Skeletal muscle satellite cell (primary cell): ENCODE results near the gene CA10.

ENCODE experiments used
- H3K27me3 ChIP-seq: 2 replicates; pipeline ENCODE4 v1.7.0; 2013; ENCODE audit warnings: low read length; ENCODE audit not compliant: control insufficient read depth, insufficient read depth
- H3K36me3 ChIP-seq: 2 replicates; pipeline ENCODE4 v1.7.0; 2013; ENCODE audit warnings: mild to moderate bottlenecking, control low read depth, low read length; ENCODE audit not compliant: insufficient read depth
- H3K4me1 ChIP-seq: 2 replicates; pipeline ENCODE4 v1.7.0; 2013; ENCODE audit warnings: low read length; ENCODE audit not compliant: control insufficient read depth, insufficient read depth
- H3K4me2 ChIP-seq: 2 replicates; pipeline ENCODE4 v1.7.0; 2013; ENCODE audit warnings: mild to moderate bottlenecking, low read length
- H3K4me3 ChIP-seq: 2 replicates; pipeline ENCODE4 v1.7.0; 2013; ENCODE audit warnings: low read length
- H3K9ac ChIP-seq: 2 replicates; pipeline ENCODE4 v1.7.0; 2013; ENCODE audit warnings: mild to moderate bottlenecking, low read depth, low read length, moderate library complexity
- H3K9me3 ChIP-seq: replicated peaks from 2 replicates; pipeline ENCODE4 v1.7.0; 2013; ENCODE audit warnings: mild to moderate bottlenecking, control low read depth, low read length

The CA10 gene

DNA sequence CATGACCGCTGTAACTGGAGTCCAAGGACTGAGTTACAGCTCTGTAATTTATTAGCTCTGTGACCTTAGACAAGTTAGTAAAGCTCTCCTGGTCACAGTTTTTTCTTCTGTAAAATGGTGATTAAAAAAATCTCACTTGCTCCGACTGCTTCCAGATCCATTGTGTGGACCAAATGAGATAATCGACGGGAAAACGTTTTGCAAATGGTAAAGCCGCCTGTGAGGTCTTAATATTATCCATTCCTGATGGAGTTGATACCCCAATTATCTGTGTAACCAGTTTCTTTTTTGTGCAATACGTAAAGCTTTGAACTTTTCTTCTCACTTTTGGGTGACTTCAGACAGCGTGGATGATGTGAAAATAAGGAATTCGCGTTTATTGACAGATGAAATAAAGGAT, 475.2 kb downstream of the CA10 start:
- H3K27me3 ChIP-seq: no peaks in the 10 kb centered on the region
- H3K9me3 ChIP-seq: no peaks in the 10 kb centered on the region
- H3K4me2 ChIP-seq: no peak overlapping the region
- no peak overlapping the region for H3K9ac ChIP-seq
- no peaks in the 10 kb centered on the region for H3K4me1 ChIP-seq
- no peak overlapping the region for H3K4me3 ChIP-seq
- H3K36me3 ChIP-seq: no peaks in the 10 kb centered on the region

DNA sequence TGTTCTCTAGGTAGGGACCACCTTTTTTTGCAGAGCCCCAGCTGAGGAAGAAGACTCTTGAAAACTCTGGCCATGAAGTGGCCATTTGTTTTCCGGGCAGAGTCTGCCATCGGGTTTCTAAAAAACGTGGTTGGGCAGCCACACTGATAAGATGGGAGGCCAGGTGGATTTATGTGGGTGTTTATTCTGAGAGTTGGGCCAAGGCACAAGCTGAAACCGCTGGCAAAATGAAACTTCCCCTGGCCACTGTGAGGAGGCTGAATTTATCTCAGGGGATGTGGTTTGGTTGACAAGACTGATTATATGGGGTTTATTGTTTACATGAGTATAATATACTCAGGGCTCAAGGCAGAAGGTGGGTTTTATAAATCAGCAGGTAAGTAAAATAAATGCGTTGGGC, 476.4 kb downstream of the CA10 start:
- Histone ChIP-seq H3K27me3 (no peaks in the 10 kb centered on the region), H3K4me3 (no peak overlapping the region), H3K9ac (no peak overlapping the region)

DNA sequence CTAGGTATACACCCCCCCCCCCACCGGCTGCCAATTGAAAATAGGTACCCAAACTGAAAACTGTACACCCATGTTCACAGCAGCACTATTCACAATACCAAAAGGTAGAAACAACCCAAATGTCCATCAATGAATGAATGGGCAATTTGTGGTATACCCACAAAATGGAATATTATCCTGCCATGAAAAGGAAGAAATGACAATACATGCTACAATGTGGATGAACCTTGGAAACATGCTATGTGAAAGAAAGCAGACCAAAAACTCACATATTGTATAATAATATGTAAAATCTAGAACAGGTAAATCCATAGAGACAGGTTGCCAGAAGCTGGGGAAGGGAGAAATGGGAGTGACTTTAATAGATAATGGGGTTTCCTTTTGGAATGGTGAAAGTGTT, 480.6 kb downstream of the CA10 start:
- no peaks in the 10 kb centered on the region for H3K36me3 ChIP-seq
- no peaks in the 10 kb centered on the region for H3K27me3 ChIP-seq
- no peak overlapping the region for H3K9ac ChIP-seq
- no peaks in the 10 kb centered on the region for H3K4me1 ChIP-seq
- no peak overlapping the region for H3K4me3 ChIP-seq
- peaks cover 15% of the 10 kb centered on the region for H3K9me3 ChIP-seq
- no peak overlapping the region for H3K4me2 ChIP-seq

More for the DNA sequence above, 476.4 kb downstream of the CA10 start:
- Histone ChIP-seq H3K4me2 (no peak overlapping the region), H3K9me3 (peaks cover 4% of the 10 kb centered on the region), H3K4me1 (no peaks in the 10 kb centered on the region), H3K36me3 (no peaks in the 10 kb centered on the region)

DNA sequence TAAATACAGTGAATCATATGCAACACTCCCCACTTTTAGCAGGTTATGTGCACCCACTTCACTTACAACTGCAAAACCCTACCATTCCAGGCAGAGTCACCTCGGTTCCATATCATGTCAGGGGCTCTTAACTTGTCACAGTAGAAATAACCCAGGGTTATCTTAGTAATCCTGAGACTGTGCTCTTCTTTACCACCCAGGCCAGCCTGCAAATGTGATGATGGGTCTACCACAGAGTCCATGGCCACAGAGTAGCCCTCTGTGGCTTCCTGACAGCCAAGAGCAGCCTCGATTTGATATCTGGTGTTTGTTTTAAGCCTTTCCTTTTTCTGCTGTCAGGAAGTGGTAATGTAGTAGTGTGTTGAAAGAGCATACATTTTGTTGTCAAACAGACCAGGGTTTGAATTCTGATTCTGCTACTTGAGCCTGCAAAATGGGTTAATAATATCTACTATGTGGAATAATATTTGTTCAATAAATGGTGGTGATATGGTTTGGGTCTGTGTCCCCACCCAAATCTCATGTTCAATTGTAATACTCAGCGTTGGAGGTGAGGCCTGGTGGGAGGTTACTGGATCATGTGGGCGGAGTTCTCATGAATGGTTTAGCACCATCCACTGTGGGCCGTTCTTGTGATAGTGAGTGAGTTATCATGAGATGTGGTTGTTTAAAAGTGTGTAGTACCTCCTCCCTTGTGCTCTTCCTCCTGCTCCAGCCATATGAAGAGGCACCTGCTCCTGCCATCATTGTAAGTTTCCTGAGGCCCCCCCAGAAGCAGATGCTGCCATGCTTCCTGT, 481.6 kb downstream of the CA10 start:
- Histone ChIP-seq H3K4me3 (no peak overlapping the region), H3K9me3 (peaks cover 15% of the 10 kb centered on the region), H3K4me2 (no peak overlapping the region), H3K9ac (no peak overlapping the region), H3K27me3 (no peaks in the 10 kb centered on the region), H3K36me3 (no peaks in the 10 kb centered on the region), H3K4me1 (no peaks in the 10 kb centered on the region)

GRCh38 chr17:51674579-51675255, 483.8 kb downstream of the CA10 start:
- no peaks in the 10 kb centered on the region for H3K27me3 ChIP-seq
- H3K4me1 ChIP-seq: no peaks in the 10 kb centered on the region
- H3K4me2 ChIP-seq: no peak overlapping the region
- H3K9me3 ChIP-seq: peaks cover 18% of the 10 kb centered on the region
- no peak overlapping the region for H3K4me3 ChIP-seq
- H3K36me3 ChIP-seq: no peaks in the 10 kb centered on the region
- H3K9ac ChIP-seq: no peak overlapping the region

DNA sequence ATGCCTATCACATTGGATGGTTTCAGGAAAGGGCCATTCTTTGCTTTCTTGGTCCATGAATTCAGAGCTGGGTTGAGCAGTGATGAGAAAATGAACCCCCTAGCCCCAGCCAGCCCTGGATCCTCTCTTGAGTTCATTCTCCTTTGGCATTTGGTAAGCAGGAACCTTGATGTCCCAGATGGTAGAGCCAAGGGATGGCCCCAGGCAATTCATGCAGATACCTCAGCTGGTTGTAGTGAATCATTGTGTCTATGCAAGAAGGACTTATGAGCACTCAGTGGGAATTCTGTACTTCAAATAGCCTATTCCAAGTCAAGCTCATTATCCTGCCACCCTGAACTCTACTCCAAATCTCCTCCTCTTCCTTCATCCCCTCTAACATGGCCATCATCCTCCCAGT, 485.4 kb downstream of the CA10 start:
- H3K9ac ChIP-seq: no peak overlapping the region
- H3K4me1 ChIP-seq: no peaks in the 10 kb centered on the region
- H3K36me3 ChIP-seq: no peaks in the 10 kb centered on the region
- H3K27me3 ChIP-seq: no peaks in the 10 kb centered on the region
- no peak overlapping the region for H3K4me3 ChIP-seq
- peaks cover 21% of the 10 kb centered on the region for H3K9me3 ChIP-seq
- no peak overlapping the region for H3K4me2 ChIP-seq

- no peaks in the 10 kb centered on the region for H3K36me3 ChIP-seq
- H3K4me2 ChIP-seq: no peak overlapping the region
- no peak overlapping the region for H3K4me3 ChIP-seq
- H3K27me3 ChIP-seq: no peaks in the 10 kb centered on the region
- no peaks in the 10 kb centered on the region for H3K4me1 ChIP-seq
- peaks cover 19% of the 10 kb centered on the region for H3K9me3 ChIP-seq
- H3K9ac ChIP-seq: no peak overlapping the region
Observed at GRCh38 chr17:51672065-51672464, 486.4 kb downstream of the CA10 start.

DNA sequence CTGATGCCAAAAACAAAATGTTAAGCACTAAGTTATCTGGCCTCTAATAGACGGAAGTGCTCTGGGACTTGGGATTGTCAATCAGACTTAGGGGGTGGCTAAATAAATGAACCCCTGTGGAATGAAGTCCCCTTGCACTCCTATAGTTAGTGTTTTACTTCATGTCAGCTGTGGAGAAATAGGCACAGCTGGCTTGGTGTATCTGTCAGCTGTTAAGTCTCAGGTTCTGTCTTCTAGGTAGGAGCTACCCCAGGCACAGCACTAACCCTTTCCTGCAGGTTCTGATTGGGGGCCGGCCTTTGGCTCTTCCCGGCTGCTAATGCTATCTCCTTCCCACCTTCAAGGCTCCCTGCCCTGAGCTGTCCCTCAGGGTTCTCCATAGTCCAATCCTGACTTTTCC, 487.6 kb downstream of the CA10 start:
- no peaks in the 10 kb centered on the region for H3K4me1 ChIP-seq
- H3K9ac ChIP-seq: no peak overlapping the region
- H3K9me3 ChIP-seq: peaks cover 13% of the 10 kb centered on the region
- H3K36me3 ChIP-seq: no peaks in the 10 kb centered on the region
- H3K4me2 ChIP-seq: no peak overlapping the region
- H3K27me3 ChIP-seq: no peaks in the 10 kb centered on the region
- H3K4me3 ChIP-seq: no peak overlapping the region

DNA sequence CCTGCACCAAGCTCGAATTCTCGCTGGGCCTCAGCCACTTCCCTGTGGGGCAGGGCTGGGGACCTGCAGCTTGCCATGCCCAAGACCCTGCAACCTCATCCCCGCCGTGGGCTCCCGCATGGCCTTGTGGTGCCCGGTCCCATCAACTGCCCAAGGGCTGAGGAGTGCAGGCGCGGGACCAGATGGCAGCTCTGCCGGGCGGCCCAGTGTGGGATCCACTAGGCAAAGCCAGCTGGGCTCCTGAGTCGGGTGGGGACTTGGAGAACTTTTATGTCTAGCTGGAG, 489.6 kb downstream of the CA10 start:
- no peaks in the 10 kb centered on the region for H3K27me3 ChIP-seq
- no peaks in the 10 kb centered on the region for H3K4me1 ChIP-seq
- peaks cover 13% of the 10 kb centered on the region for H3K9me3 ChIP-seq
- no peaks in the 10 kb centered on the region for H3K36me3 ChIP-seq
- H3K4me2 ChIP-seq: no peak overlapping the region
- no peak overlapping the region for H3K9ac ChIP-seq
- no peak overlapping the region for H3K4me3 ChIP-seq

DNA sequence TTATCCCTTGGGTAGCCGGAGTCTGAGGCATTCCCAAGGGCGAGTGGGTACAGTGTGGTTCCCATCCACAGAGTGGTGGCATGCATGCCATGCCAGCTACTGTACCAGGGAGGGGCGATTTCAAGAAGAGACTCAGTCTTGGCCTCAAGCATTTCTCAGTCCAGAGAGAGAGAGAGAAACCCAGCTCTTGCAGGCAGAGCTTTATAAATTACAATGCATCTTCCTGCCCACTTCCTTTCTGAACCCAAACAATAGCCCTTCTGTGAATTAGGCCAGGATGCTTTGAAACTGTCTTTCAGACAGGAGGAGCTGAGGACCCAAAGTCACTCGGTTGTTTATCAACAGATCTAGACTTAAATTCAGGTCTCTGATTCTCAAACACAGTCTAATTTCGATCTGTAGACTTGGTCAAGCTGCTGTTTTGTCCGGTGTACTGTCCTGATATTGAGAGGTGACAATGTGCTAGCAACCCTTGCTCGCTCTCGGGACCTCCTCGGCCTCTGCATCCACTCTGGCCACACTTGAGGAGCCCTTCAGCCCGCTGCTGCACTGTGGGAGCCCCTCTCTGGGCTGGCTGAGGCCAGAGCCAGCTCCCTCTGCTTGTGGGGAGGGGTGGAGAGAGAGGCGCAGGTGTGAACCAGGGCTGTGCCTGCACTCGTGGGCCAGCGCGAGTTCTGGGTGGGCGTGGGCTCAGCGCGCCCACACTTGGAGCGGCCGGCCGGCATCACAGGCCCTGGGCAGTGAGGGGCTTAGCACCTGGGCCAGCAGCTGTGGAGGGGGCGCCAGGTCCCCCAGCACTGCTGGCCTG, 490.2 kb downstream of the CA10 start:
- no peaks in the 10 kb centered on the region for H3K36me3 ChIP-seq
- H3K4me1 ChIP-seq: no peaks in the 10 kb centered on the region
- no peak overlapping the region for H3K4me3 ChIP-seq
- H3K9ac ChIP-seq: no peak overlapping the region
- no peaks in the 10 kb centered on the region for H3K27me3 ChIP-seq
- H3K9me3 ChIP-seq: peaks cover 8% of the 10 kb centered on the region
- H3K4me2 ChIP-seq: no peak overlapping the region

DNA sequence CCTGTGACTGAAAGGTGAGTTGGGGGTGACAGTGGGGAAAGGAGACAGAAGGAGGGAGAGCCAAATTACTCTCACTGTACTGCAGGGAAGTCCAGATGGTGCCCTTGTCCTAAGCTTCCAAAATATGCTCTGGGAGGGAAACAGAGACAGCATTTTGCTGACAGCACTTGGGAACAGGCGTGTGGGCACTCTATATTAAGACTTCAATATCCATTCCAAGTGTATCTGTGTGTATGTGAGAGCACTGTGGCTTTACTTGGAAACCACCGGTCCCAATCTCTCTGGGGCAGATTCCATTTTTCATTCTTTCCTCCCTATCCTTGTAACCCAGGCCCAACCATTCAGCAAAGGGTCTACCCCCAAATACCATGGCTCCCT, 490.8 kb downstream of the CA10 start:
- H3K9me3 ChIP-seq: peaks cover 7% of the 10 kb centered on the region
- no peak overlapping the region for H3K4me3 ChIP-seq
- no peaks in the 10 kb centered on the region for H3K27me3 ChIP-seq
- H3K4me1 ChIP-seq: no peaks in the 10 kb centered on the region
- no peaks in the 10 kb centered on the region for H3K36me3 ChIP-seq
- no peak overlapping the region for H3K9ac ChIP-seq
- no peak overlapping the region for H3K4me2 ChIP-seq
